Parathyroid adenoma (tissue), 2 donors: ENCODE measurements around the gene MAP2K7.

ENCODE experiments used
- H2AFZ ChIP-seq: fragments of 300-600 bp; sonication (generic); one replicate; pipeline ENCODE4 v1.7.0; 2017; ENCODE audit warnings: antibody characterized with exemption, mild to moderate bottlenecking
- H3K27ac ChIP-seq: fragments of 300-600 bp; sonication (generic); one replicate; pipeline ENCODE4 v1.7.0; 2017
- H3K27me3 ChIP-seq: fragments of 300-600 bp; sonication (generic); one replicate; pipeline ENCODE4 v1.7.0; 2017; ENCODE audit warnings: low read length; ENCODE audit not compliant: control insufficient read depth, insufficient read depth
- H3K36me3 ChIP-seq: fragments of 300-600 bp; sonication (generic); one replicate; pipeline ENCODE4 v1.7.0; 2017; ENCODE audit warnings: low read length; ENCODE audit not compliant: control insufficient read depth, insufficient read depth
- H3K4me1 ChIP-seq: fragments of 300-600 bp; sonication (generic); one replicate; pipeline ENCODE4 v1.7.0; 2017; ENCODE audit warnings: control low read depth
- H3K4me2 ChIP-seq: fragments of 300-600 bp; sonication (generic); one replicate; pipeline ENCODE4 v1.7.0; 2017; ENCODE audit warnings: low read length
- H3K4me3 ChIP-seq: fragments of 300-600 bp; sonication (generic); one replicate; pipeline ENCODE4 v1.7.0; 2017; ENCODE audit warnings: low read depth, low read length
- H3K79me2 ChIP-seq: fragments of 300-600 bp; sonication (generic); one replicate; pipeline ENCODE4 v1.7.0; 2017; ENCODE audit warnings: control low read depth
- H3K9ac ChIP-seq: fragments of 300-600 bp; sonication (generic); one replicate; pipeline ENCODE4 v1.7.0; 2017; ENCODE audit warnings: mild to moderate bottlenecking
- H3K9me3 ChIP-seq: fragments of 300-600 bp; sonication (generic); one replicate; pipeline ENCODE4 v1.7.0; 2017; ENCODE audit warnings: low read length; ENCODE audit not compliant: control insufficient read depth
- CTCF ChIP-seq: fragments of 300-600 bp; sonication (generic); IDR thresholded peaks from one replicate; pipeline ENCODE4 v1.7.0; 2017; ENCODE audit warnings: antibody characterized with exemption, mild to moderate bottlenecking
- donor health status: primary hyperparathyroidism.

The MAP2K7 gene

GRCh38 chr19:7933828-7934725 is 30.4 kb downstream of the MAP2K7 start:
- Histone ChIP-seq H3K4me1 (no peaks in the 10 kb centered on the region), H3K27me3 (no peaks in the 10 kb centered on the region), H3K9ac (no peak overlapping the region), H3K9me3 (no peaks in the 10 kb centered on the region), H3K4me3 (no peak overlapping the region), H2AFZ (no peak overlapping the region), H3K36me3 (no peaks in the 10 kb centered on the region), H3K79me2 (no peaks in the 10 kb centered on the region), H3K27ac (no peak overlapping the region), H3K4me2 (no peak overlapping the region)
- TF ChIP-seq CTCF = no peak

- H3K27me3 ChIP-seq = no peaks in the 10 kb centered on the region
- H2AFZ ChIP-seq = no peak overlapping the region
- H3K9me3 ChIP-seq = no peaks in the 10 kb centered on the region
- H3K4me2 ChIP-seq = no peak overlapping the region
- no peak overlapping the region for H3K27ac ChIP-seq
- H3K9ac ChIP-seq = no peak overlapping the region
- H3K79me2 ChIP-seq = no peaks in the 10 kb centered on the region
- no peak for TF ChIP-seq CTCF
- no peak overlapping the region for H3K4me3 ChIP-seq
- H3K36me3 ChIP-seq = no peaks in the 10 kb centered on the region
- no peaks in the 10 kb centered on the region for H3K4me1 ChIP-seq
These were observed 31.1 kb downstream of the MAP2K7 start for GRCh38 chr19:7934766-7935165.

GRCh38 chr19:7940841-7941240 is 37.2 kb downstream of the MAP2K7 start:
- no peak for TF ChIP-seq CTCF
- H3K79me2 ChIP-seq = peaks cover 23% of the 10 kb centered on the region
- H3K4me1 ChIP-seq = no peaks in the 10 kb centered on the region
- no peak overlapping the region for H3K4me2 ChIP-seq
- H3K36me3 ChIP-seq = no peaks in the 10 kb centered on the region
- H2AFZ ChIP-seq = no peak overlapping the region
- no peaks in the 10 kb centered on the region for H3K9me3 ChIP-seq
- no peak overlapping the region for H3K9ac ChIP-seq
- no peaks in the 10 kb centered on the region for H3K27me3 ChIP-seq
- no peak overlapping the region for H3K27ac ChIP-seq
- H3K4me3 ChIP-seq = no peak overlapping the region

GRCh38 chr19:7941895-7942596 is 38.4 kb downstream of the MAP2K7 start:
- no peak overlapping the region for H3K27ac ChIP-seq
- H3K4me1 ChIP-seq = no peaks in the 10 kb centered on the region
- TF ChIP-seq CTCF = no peak
- no peaks in the 10 kb centered on the region for H3K27me3 ChIP-seq
- peaks cover 23% of the 10 kb centered on the region for H3K79me2 ChIP-seq
- H3K4me3 ChIP-seq = peak overlapping the region; percentile 99
- H3K4me2 ChIP-seq = peak overlapping the region; percentile 100
- no peaks in the 10 kb centered on the region for H3K9me3 ChIP-seq
- no peak overlapping the region for H3K9ac ChIP-seq
- no peak overlapping the region for H2AFZ ChIP-seq
- H3K36me3 ChIP-seq = no peaks in the 10 kb centered on the region
